Colonic mucosa (tissue), 4 donors: ENCODE data around the gene CD79B. TPM values are rescaled to one million over a fixed set of nuclear protein-coding genes. Genes with fewer than 3 reads are reported as not detected.
"Not testable (repeated sequence)": the region's sequence is repeated elsewhere in the genome, so short reads cannot be mapped to it uniquely, and the experiment has no call there.

Experiments used
- DNase-seq: peaks from one replicate; pipeline ENCODE4 v3.0.0-alpha.2; 2020
- H3K27ac ChIP-seq: fragments of 200-600 bp; one replicate; pipeline ENCODE4 v1.8.0; 2021
- H3K27me3 ChIP-seq: fragments of 200-600 bp; one replicate; pipeline ENCODE4 v1.8.0; 2021
- H3K36me3 ChIP-seq: fragments of 200-600 bp; one replicate; pipeline ENCODE4 v1.8.0; 2021
- H3K4me1 ChIP-seq: fragments of 200-600 bp; one replicate; pipeline ENCODE4 v1.8.0; 2021; ENCODE audit warnings: mild to moderate bottlenecking
- H3K4me3 ChIP-seq: fragments of 200-600 bp; one replicate; pipeline ENCODE4 v1.8.0; 2021
- H3K9ac ChIP-seq, 2 donors: one replicate each; pipeline ENCODE4 v1.7.0; 2013; ENCODE audit warnings: control low read depth in 2 of 2, low read depth in 2 of 2, low read length in 2 of 2
- H3K9me3 ChIP-seq: fragments of 200-600 bp; one replicate; pipeline ENCODE4 v1.8.0; 2021
- intact Hi-C: fragments of 100-400 bp; cut with DNase I; formaldehyde crosslinking; loops from one replicate; pipeline ENCODE4 v1.14.1; 2022
- total RNA-seq, 2 donors: library from RNA; stranded (reverse); fragmentation: NEBNext Ultra II Directional in 1 of 2; extraction: Animal tissue kit (Norgen Biotek cat#: 25700) in 1 of 2; gene quantifications; one replicate each; pipeline ENCODE4 v1.2.1, GENCODE V29; 2021
- TF ChIP-seq, protein P1 (sequence below): fragments of 200-600 bp; IDR thresholded peaks from one replicate; pipeline ENCODE4 v1.8.0; 2022; ENCODE audit warnings: antibody characterized with exemption, mild to moderate bottlenecking
- donor health status: healthy.
- donor health status: DM: no; HTN: no; CAD: no.
- donor health status: DM: no; HTN: no; CAD: no.

CD79B gene
- total RNA-seq, 2 donors from 2014 or later: 1.5 to 1.7 TPM

DNA sequence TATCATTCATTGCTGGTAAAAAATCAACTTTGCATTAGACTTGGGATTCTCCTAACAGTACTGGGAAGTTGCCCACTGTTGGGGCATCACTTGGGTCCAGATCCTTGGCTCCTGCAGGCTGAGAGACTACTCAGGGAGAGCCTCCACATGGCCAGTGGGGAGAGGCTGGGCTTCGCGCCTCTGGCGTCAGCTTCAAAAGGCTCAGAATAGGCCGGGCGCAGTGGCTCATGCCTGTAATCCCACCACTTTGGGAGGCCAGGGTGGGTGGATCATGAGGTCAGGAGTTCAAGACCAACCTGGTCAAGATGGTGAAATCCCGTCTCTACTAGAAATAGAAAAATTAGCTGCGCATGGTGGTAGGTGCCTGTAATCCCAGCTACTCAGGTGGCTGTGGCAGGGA lies 17.7 kb downstream of the CD79B start:
- TF ChIP-seq, protein P1, sequence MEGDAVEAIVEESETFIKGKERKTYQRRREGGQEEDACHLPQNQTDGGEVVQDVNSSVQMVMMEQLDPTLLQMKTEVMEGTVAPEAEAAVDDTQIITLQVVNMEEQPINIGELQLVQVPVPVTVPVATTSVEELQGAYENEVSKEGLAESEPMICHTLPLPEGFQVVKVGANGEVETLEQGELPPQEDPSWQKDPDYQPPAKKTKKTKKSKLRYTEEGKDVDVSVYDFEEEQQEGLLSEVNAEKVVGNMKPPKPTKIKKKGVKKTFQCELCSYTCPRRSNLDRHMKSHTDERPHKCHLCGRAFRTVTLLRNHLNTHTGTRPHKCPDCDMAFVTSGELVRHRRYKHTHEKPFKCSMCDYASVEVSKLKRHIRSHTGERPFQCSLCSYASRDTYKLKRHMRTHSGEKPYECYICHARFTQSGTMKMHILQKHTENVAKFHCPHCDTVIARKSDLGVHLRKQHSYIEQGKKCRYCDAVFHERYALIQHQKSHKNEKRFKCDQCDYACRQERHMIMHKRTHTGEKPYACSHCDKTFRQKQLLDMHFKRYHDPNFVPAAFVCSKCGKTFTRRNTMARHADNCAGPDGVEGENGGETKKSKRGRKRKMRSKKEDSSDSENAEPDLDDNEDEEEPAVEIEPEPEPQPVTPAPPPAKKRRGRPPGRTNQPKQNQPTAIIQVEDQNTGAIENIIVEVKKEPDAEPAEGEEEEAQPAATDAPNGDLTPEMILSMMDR: no peak
- H3K9me3 ChIP-seq: no peaks in the 10 kb centered on the region
- no peak overlapping the region for H3K9ac ChIP-seq
- intact Hi-C loops: loop anchor here (10.0 kb wide), 3 partner anchors 110 to 370 kb away; partner anchors contain the start of genes ERN1 and ICAM2
- no peak overlapping the region for H3K27ac ChIP-seq
- no peaks in the 10 kb centered on the region for H3K4me1 ChIP-seq
- no peaks in the 10 kb centered on the region for H3K27me3 ChIP-seq
- no peaks in the 10 kb centered on the region for H3K36me3 ChIP-seq
- no peak for DNase-seq
- no peak overlapping the region for H3K4me3 ChIP-seq

DNA sequence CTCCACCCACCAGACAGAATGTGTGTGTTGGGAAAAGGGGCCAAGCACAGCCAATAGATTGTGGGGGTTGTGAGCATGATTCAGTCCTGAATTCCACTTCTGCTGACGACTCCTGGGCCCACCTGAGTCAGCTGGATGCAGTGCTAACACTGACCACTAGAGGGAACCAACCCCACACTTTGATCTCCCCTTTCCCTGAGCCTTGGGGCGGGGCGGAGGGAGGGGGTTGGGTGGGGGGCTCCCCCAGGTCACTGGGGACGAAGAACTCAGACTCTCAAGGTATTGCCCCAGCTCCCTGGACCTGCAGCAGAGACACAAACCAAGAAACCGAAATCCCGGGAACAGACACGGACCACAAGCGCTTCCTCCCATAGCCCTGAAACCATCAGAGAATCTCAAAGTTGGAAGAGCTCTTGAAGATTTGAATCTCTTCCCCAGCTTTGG lies 20.5 kb downstream of the CD79B start:
- Histone ChIP-seq H3K9me3 (no peaks in the 10 kb centered on the region), H3K4me1 (no peaks in the 10 kb centered on the region), H3K27ac (no peak overlapping the region), H3K9ac (no peak overlapping the region), H3K36me3 (no peaks in the 10 kb centered on the region), H3K4me3 (no peak overlapping the region), H3K27me3 (no peaks in the 10 kb centered on the region)
- peak; percentile 41 for DNase-seq
- TF ChIP-seq, protein P1: peak; percentile 89
- intact Hi-C loops: loop anchor here (10.0 kb wide), 3 partner anchors 113 to 373 kb away; partner anchors contain the start of genes ERN1 and ICAM2

DNA sequence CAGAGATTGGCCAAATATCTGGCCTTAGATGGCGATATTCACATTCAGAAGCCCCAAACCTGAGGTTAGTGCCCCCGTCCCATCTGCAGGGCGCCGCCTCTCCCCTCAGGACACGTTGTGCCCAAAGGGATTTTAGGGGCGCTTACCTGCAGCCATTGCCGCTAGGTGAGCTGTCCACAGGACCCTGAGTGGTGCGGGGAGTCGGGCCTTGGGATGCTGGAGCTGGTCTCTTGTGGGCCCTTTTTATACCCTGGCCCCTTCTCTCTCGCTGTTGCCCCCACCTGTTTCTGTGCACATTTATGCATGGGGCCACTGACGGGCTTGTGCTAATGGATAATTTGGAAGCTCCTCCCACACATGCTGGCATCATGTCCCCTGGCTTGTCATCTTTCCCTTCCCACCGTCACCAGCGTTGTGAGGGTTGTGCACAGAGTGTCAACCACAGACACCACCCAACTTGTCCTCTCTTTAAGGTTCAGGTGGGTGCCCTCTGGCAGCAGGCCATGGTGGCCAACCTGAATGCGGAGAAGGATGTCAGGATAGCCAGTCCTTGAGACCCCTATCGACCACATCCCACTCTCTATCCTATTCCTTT lies 21.0 kb downstream of the CD79B start, which contains the start of gene CSHL1:
Gene CSHL1 (minus strand): TSS at position 218 of the 595 bp plus-strand sequence. CDS start 62 bp downstream, at position 156.
- TF ChIP-seq, protein P1: no peak
- Histone ChIP-seq H3K27ac (no peak within 1 kb of the TSS), H3K27me3 (no peaks in the 10 kb centered on the region), H3K36me3 (no peaks in the 10 kb centered on the region), H3K4me3 (no peak within 1 kb of the TSS), H3K9me3 (no peaks in the 10 kb centered on the region), H3K9ac (no peak within 1 kb of the TSS), H3K4me1 (no peaks in the 10 kb centered on the region)
- DNase-seq: no peak
- intact Hi-C loops: loop anchor here (10.0 kb wide), 3 partner anchors 114 to 374 kb away; partner anchors contain the start of genes ERN1 and ICAM2

DNA sequence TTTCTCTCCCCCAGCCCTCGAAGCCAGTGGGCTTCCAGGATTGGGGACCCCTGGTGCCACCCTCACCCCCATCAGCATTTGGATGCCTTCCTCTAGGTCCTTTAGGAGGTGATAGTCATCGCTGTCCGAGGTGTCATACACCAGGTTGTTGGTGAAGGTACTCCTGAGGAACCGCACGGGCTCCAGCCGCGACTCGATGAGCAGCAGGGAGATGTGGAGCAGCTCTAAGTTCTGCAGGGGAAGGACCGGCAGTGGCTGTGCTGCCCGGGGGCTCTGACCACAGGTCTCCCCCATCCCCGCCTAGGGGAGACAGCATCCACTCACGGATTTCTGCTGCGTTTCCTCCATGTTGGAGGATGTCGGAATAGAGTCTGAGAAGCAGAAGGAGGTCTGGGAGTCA lies 22.0 kb downstream of the CD79B start:
- Histone ChIP-seq H3K9ac (no peak overlapping the region), H3K4me1 (no peaks in the 10 kb centered on the region), H3K4me3 (no peak overlapping the region), H3K27ac (no peak overlapping the region), H3K27me3 (no peaks in the 10 kb centered on the region), H3K9me3 (no peaks in the 10 kb centered on the region), H3K36me3 (no peaks in the 10 kb centered on the region)
- intact Hi-C loops: loop anchor here (10.0 kb wide), 3 partner anchors 115 to 375 kb away; partner anchors contain the start of genes ERN1 and ICAM2
- TF ChIP-seq, protein P1: no peak
- DNase-seq: no peak

DNA sequence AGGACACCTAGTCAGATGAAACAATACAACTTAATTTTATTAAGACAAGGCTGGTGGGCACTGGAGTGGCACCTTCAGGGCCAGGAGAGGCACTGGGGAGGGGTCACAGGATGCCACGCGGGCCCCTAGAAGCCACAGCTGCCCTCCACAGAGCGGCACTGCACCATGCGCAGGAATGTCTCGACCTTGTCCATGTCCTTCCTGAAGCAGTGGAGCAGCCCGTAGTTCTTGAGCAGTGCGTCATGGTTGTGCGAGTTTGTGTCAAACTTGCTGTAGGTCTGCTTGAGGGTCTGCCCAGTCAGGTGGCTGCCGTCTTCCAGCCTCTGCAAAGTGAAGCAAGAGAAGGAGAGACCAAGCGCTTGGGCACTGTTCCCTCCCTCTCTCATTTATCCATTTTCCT lies 22.5 kb downstream of the CD79B start:
- H3K9ac ChIP-seq, H3K4me3 ChIP-seq, H3K9me3 ChIP-seq, intact Hi-C loops, DNase-seq, H3K36me3 ChIP-seq, H3K27me3 ChIP-seq, H3K27ac ChIP-seq, H3K4me1 ChIP-seq: not testable (repeated sequence)

DNA sequence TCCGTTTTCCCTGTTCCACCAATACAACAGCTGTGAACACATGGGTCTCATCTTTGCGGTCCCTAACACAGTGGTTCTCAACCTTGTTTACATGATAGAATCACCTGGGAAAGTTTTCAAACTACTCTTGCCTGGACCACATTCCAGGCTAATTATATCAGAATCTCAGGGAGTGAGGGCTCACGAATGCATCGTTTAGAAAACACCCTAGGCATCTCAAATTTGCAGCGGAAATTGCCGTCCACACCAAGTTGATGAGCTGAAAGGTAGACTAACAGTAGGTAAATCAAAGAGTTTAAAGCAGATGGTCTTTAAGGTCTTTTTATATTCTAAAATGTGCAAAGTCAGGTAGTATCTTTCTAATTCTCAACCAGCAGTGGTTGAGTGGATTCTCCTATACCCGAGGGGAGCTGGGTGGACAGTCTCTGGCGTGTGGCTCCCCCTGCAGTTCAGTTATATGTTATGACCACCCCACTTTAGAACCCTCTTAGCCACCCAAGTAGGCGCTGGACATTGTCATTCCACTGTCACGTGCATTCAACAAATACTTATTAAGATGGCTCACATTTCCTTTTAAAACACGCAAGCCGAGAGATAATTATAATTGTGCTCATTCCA lies 24.9 kb downstream of the CD79B start:
- H3K27ac ChIP-seq, H3K36me3 ChIP-seq, H3K4me1 ChIP-seq, H3K9ac ChIP-seq, intact Hi-C loops, H3K9me3 ChIP-seq, DNase-seq, H3K27me3 ChIP-seq, H3K4me3 ChIP-seq: not testable (repeated sequence)

DNA sequence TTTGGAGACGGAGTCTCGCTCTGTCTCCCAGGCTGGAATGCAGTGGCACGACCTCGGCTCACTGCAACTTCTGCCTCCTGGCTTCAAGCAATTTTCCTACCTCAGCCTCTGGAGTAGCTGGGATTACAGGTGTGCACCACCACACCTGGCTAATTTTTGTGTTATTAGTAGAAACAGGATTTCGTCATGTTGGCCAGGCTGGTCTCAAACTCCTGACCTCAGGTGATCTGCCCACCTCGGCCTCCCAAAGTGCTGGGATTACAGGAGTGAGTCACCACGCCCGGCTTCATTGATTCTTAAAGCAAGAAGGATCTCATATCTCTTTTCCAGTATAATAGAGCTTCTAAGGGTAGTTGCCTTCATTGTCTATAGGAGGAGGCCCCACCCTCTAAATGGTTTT lies 27.3 kb downstream of the CD79B start:
- H3K27ac ChIP-seq, H3K4me3 ChIP-seq, H3K9ac ChIP-seq, H3K9me3 ChIP-seq, H3K4me1 ChIP-seq, intact Hi-C loops, H3K27me3 ChIP-seq, H3K36me3 ChIP-seq, DNase-seq: not testable (repeated sequence)
